ENCODE data around the gene SEPTIN10. TPM values are rescaled to one million over a fixed set of nuclear protein-coding genes. Genes with fewer than 3 reads are reported as not detected.
"Not testable (repeated sequence)": the region's sequence is repeated elsewhere in the genome, so short reads cannot be mapped to it uniquely, and the experiment has no call there.

SEPTIN10 gene
- total RNA-seq, 1 experiment from 2014 or later = 124 TPM

DNA sequence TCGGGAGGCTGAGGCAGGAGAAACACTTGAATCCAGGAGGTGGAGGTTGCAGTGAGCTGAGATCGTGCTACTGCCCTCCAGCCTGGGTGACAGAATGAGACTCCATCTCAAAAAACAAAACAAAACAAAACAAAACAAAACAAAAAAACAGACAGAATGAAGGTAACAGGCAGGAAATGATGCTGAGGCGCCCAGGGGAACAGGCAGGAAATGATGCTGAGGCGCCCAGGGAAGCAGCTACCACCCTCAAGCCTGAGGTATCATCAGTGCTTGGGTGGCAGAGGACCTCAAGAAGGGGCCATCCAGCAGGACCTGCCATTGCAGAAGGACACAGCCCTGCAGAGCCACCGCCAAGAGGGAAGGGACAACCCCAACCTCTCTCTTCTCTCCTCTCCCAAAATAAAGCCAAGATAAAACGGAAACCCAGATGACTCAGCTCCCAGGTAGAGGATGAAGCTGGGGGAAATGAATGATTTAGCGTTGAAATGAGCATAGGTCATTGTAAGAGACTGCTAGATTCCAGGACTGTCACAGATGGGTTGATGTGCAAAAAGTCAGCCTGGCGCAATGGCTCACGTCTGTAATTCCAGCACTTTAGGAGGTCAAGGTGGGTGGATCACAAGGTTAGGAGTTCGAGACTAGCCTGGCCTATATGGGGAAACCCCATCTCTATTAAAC is 19.7 kb upstream of the SEPTIN10 start:
- DNase-seq (ENCODE audit: low read depth) = no peak

DNA sequence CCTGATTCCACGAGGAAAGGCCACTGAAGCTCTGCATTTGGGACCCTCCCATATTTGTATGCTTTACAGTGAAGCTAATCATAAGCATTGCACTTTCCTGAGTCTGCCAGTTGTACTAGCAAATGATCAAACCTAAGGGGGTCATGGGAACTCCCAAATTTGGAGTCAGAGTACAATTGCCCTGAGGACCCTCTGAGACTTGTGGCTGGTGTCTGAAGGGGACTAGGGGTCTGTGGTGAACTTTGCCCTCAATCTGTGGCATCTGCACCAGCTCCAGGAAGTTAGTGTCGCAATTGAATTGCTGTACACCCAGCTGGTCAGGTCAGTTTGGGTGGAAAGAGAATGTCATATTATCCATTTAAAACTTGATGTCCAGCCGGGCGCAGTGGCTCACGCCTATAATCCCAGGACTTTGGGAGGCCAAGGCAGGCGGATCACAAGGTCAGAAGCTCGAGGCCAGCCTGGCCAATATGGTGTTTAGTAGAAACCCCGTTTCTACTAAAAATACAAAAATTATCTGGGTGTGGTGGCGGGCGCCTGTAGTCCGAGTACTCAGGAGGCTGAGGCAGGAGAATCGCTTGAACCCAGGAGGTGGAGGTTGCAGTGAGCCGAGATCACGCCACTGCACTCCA is 18.5 kb upstream of the SEPTIN10 start:
- DNase-seq (ENCODE audit: low read depth) = no peak

- no peak for DNase-seq (ENCODE audit: low read depth)
Measured at GRCh38 chr2:109631741-109632140, 18.0 kb upstream of the SEPTIN10 start.

GRCh38 chr2:109630441-109631430 is 17.0 kb upstream of the SEPTIN10 start:
- no peak for DNase-seq (ENCODE audit: low read depth)

DNA sequence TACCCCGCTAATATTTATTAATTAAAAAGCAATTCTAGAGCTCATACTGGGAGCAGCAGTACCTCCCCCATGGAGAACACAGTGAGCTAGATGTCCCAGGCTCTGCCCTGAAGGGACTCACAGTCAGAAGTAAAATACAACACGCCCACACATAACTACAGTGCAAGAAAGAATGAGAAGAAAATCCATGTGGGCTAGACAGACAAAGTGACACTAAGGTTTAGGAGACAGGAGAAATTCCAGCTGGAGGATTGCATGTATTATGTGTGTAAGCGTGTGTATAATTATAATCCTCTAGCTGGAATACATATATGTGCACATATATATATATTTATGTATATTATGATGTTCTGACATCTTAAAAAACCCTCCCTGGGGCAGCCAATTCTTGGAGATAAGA is 16.1 kb upstream of the SEPTIN10 start:
- no peak for DNase-seq (ENCODE audit: low read depth)

- not testable (repeated sequence) for DNase-seq (ENCODE audit: low read depth)
Measured at GRCh38 chr2:109628321-109628720, 14.6 kb upstream of the SEPTIN10 start.

- DNase-seq (ENCODE audit: low read depth) = no peak
Measured at GRCh38 chr2:109624339-109624738, 10.6 kb upstream of the SEPTIN10 start.

GRCh38 chr2:109623923-109624322 is 10.2 kb upstream of the SEPTIN10 start:
- DNase-seq (ENCODE audit: low read depth) = no peak

- DNase-seq (ENCODE audit: low read depth) = no peak
Measured at GRCh38 chr2:109623297-109623696, 9.5 kb upstream of the SEPTIN10 start.

GRCh38 chr2:109619032-109619615 is 5.4 kb upstream of the SEPTIN10 start:
- DNase-seq (ENCODE audit: low read depth) = no peak

- DNase-seq (ENCODE audit: low read depth) = no peak
Measured at GRCh38 chr2:109616184-109616583, 2.4 kb upstream of the SEPTIN10 start.

GRCh38 chr2:109615637-109616144 is 1.9 kb upstream of the SEPTIN10 start:
- no peak for DNase-seq (ENCODE audit: low read depth)

- peak; percentile 9 for DNase-seq (ENCODE audit: low read depth)
Measured at GRCh38 chr2:109614715-109615636, 1.2 kb upstream of the SEPTIN10 start.

- DNase-seq (ENCODE audit: low read depth) = peak; percentile 74
Measured at GRCh38 chr2:109613081-109613921, 465 bp downstream of the SEPTIN10 start.

DNA sequence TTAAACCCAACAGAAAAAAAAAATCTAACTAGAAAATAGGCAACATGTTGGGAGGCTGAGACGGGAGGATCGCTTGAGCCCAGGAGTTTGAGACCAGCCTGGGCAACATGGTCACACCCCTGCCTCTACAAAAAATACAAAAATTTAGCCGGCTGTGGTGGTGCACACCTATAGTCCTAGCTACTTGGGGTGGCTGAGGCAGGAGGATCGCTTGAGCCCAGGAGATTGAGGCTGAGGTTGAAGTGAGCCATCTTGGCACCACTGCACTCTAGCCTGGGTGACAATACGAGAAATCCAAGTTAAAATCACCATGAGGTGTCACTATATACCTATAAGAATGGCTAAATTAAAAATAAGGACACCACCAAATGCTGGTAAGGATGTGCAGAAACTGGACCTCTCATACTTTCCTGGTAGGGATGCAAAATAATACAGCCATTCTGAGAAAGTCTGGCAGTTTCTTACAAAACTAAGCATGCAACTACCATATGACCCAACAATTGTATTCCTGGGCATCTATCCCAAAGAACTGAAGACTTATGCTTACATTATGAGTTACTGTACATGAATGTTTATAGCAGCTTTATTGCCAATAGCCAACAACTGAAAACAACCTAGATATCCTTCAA is 2.2 kb downstream of the SEPTIN10 start:
- peak; percentile 42 for DNase-seq (ENCODE audit: low read depth)

- peak; percentile 59 for DNase-seq (ENCODE audit: low read depth)
Measured at GRCh38 chr2:109609352-109610024, 4.3 kb downstream of the SEPTIN10 start.

- DNase-seq (ENCODE audit: low read depth) = peak; percentile 18
Measured at GRCh38 chr2:109607766-109608165, 6.0 kb downstream of the SEPTIN10 start.

- peak; percentile 46 for DNase-seq (ENCODE audit: low read depth)
Measured at GRCh38 chr2:109604597-109604996, 9.2 kb downstream of the SEPTIN10 start.
